Tibial artery (tissue), 4 donors: Measurements from ENCODE around the gene GALNT2.

Source experiments
- DNase-seq, 2 donors: peaks; one replicate each; pipeline ENCODE4 v3.0.0-alpha.2; 2019
- H3K27ac ChIP-seq, 2 donors: fragments of 200-600 bp; sonication (generic) in 1 of 2; 1 replicate in 1 of 2; 2 replicates in 1 of 2; pipeline ENCODE4 v1.5.1; 2018 to 2019; ENCODE audit warnings: mild to moderate bottlenecking in 1 of 2
- H3K27me3 ChIP-seq, 2 donors: fragments of 200-600 bp; sonication (generic) in 1 of 2; one replicate each; pipeline versions ENCODE4 v1.5.1 to v1.6.0; 2016 to 2019
- H3K36me3 ChIP-seq, 3 donors: fragments of 200-600 bp; sonication (generic) in 2 of 3; one replicate each; pipeline ENCODE4 v1.5.1; 2016 to 2019; ENCODE audit warnings: mild to moderate bottlenecking in 2 of 3
- H3K4me1 ChIP-seq, 4 donors: fragments of 200-600 bp; sonication (generic) in 2 of 4; 1 replicate in 3 of 4; 2 replicates in 1 of 4; pipeline ENCODE4 v1.5.1; 2016 to 2019
- H3K4me3 ChIP-seq, 2 donors: fragments of 200-600 bp; sonication (generic) in 1 of 2; 1 replicate in 1 of 2; 2 replicates in 1 of 2; pipeline ENCODE4 v1.5.1; 2018 to 2019; ENCODE audit warnings: mild to moderate bottlenecking in 2 of 2
- H3K9me3 ChIP-seq, 3 donors: fragments of 200-600 bp; sonication (generic) in 1 of 3; one replicate each; pipeline ENCODE4 v1.5.1; 2016 to 2019
- intact Hi-C: fragments of 100-400 bp; cut with DNase I; formaldehyde crosslinking; loops from one replicate; pipeline ENCODE4 v1.15.0; 2023; ENCODE audit warnings: low total_unique reads
- TF ChIP-seq, protein P1 (sequence below), 2 experiments: fragments of 200-600 bp in 1 of 2; fragments of 450-650 bp in 1 of 2; IDR thresholded peaks; one replicate each; pipeline ENCODE4 v1.5.1; 2017 to 2019; ENCODE audit warnings: antibody characterized with exemption in 2 of 2, mild to moderate bottlenecking in 1 of 2, moderate library complexity in 1 of 2

GALNT2 gene

DNA sequence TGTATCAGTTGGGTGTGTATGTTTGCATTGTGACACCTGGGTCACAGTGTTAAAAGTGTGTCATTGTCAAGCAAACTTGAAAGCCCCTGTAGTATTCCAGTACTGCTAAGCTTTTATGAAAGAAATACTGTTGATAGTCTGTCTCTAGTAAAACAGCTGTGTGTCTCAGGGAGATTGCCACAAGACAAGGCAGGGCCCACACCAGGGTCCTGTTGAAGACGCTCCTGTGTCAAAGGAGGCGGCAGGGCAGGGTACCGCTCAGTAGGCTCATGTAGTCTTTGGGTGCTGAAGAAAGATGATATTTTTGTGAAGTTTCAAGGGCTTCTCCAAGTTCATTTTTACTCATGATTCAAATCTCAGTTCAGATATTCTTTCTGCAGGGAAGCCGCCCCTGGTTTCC lies 132.5 kb downstream of the GALNT2 start:
- no peak for DNase-seq
- Histone ChIP-seq H3K4me1 (peaks cover 0 to 4% (median under 1%) of the 10 kb centered on the region in 4 donors), H3K4me3 (no peak overlapping the region), H3K27ac (no peak overlapping the region), H3K9me3 (no peaks in the 10 kb centered on the region), H3K27me3 (no peaks in the 10 kb centered on the region), H3K36me3 (peaks cover 0 to 23% (median 9%) of the 10 kb centered on the region in 3 donors)
- intact Hi-C loops: no loop called here
- TF ChIP-seq, protein P1, sequence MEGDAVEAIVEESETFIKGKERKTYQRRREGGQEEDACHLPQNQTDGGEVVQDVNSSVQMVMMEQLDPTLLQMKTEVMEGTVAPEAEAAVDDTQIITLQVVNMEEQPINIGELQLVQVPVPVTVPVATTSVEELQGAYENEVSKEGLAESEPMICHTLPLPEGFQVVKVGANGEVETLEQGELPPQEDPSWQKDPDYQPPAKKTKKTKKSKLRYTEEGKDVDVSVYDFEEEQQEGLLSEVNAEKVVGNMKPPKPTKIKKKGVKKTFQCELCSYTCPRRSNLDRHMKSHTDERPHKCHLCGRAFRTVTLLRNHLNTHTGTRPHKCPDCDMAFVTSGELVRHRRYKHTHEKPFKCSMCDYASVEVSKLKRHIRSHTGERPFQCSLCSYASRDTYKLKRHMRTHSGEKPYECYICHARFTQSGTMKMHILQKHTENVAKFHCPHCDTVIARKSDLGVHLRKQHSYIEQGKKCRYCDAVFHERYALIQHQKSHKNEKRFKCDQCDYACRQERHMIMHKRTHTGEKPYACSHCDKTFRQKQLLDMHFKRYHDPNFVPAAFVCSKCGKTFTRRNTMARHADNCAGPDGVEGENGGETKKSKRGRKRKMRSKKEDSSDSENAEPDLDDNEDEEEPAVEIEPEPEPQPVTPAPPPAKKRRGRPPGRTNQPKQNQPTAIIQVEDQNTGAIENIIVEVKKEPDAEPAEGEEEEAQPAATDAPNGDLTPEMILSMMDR (IDR thresholded peaks at IDR 0.05): no peak

- Histone ChIP-seq H3K27ac (no peak overlapping the region), H3K36me3 (peaks cover 0 to 27% (median 12%) of the 10 kb centered on the region in 3 donors), H3K4me3 (no peak overlapping the region), H3K4me1 (peaks cover 0 to 10% (median 4%) of the 10 kb centered on the region in 4 donors), H3K27me3 (no peaks in the 10 kb centered on the region), H3K9me3 (no peaks in the 10 kb centered on the region)
- TF ChIP-seq, protein P1 (IDR thresholded peaks at IDR 0.05): no peak
- intact Hi-C loops: loop anchor here (10.0 kb wide), 1 partner anchor 105 kb away; no protein-coding TSS in a partner anchor
- no peak for DNase-seq
Observed at GRCh38 chr1:230200276-230200675, 133.2 kb downstream of the GALNT2 start.

DNA sequence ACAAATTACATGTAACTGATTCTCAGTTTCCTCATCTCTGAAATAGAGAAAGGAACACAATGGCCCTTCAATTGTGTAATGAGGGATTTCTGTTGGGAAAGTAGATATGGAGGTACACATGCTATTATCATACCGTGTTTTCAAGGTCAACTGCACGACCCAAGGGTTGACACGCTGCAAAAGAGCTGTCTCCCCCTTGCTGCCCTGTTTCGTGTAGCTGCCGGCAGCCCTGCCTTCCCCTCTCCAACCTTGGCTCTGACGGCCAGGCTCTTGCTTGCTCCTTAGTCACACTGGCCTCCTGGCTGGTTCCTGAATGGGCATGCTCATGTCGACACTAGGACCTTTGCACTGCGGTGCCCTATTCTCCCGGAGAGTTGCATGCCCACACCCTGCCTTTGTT lies 134.4 kb downstream of the GALNT2 start:
- no peak for DNase-seq
- intact Hi-C loops: loop anchor here (10.0 kb wide), 1 partner anchor 103 kb away; no protein-coding TSS in a partner anchor
- peaks cover 0 to 27% (median 12%) of the 10 kb centered on the region in 3 donors for H3K36me3 ChIP-seq

GRCh38 chr1:230204842-230205241 lies 137.8 kb downstream of the GALNT2 start:
- H3K4me3 ChIP-seq: no peak overlapping the region
- no peaks in the 10 kb centered on the region for H3K27me3 ChIP-seq
- peaks cover 0 to 50% (median 29%) of the 10 kb centered on the region in 4 donors for H3K4me1 ChIP-seq
- no peak for DNase-seq
- H3K27ac ChIP-seq: peak overlapping the region in 1 of 2 donors; percentile 51
- TF ChIP-seq, protein P1 (IDR thresholded peaks at IDR 0.05): no peak
- intact Hi-C loops: loop anchor here (10.0 kb wide), 1 partner anchor 100 kb away; no protein-coding TSS in a partner anchor
- H3K36me3 ChIP-seq: peaks cover 0 to 19% (median 12%) of the 10 kb centered on the region in 3 donors
- H3K9me3 ChIP-seq: no peaks in the 10 kb centered on the region

More for the DNA sequence above, 134.4 kb downstream of the GALNT2 start:
- H3K27me3 ChIP-seq: no peaks in the 10 kb centered on the region
- no peaks in the 10 kb centered on the region for H3K9me3 ChIP-seq
- TF ChIP-seq, protein P1 (IDR thresholded peaks at IDR 0.05): no peak
- no peak overlapping the region for H3K4me3 ChIP-seq
- peaks cover 0 to 20% (median 9%) of the 10 kb centered on the region in 4 donors for H3K4me1 ChIP-seq
- no peak overlapping the region for H3K27ac ChIP-seq

DNA sequence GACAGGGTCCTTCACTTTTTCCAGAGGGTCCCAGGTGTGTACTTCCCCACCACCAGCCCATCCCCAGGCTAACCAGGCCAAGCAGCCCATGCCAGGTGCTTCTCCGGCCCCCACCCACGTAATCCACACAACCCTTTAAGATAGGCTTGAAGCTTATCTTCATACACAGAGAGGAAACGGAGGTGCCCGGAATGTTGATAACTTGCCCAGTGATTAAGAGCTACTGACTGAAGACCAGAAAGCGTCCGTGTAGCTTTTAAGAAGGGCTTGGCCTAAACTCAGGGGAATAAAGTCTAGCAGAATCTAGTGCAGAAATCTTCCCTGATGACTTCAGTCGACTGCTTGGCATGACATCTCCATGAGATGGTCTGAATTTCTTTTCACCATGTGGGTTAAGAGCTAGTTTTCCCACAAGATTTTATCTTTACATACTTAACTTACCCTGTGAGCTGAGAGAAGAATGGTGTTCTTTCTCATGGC lies 138.7 kb downstream of the GALNT2 start:
- Histone ChIP-seq H3K9me3 (no peaks in the 10 kb centered on the region), H3K36me3 (peaks cover 0 to 19% (median 12%) of the 10 kb centered on the region in 3 donors), H3K27ac (peak overlapping the region; percentile 16 to 51), H3K4me3 (no peak overlapping the region), H3K27me3 (no peaks in the 10 kb centered on the region), H3K4me1 (peaks cover 0 to 59% (median 33%) of the 10 kb centered on the region in 4 donors)
- DNase-seq: no peak
- TF ChIP-seq, protein P1 (IDR thresholded peaks at IDR 0.05): no peak
- intact Hi-C loops: loop anchor here (10.0 kb wide), 1 partner anchor 99 kb away; no protein-coding TSS in a partner anchor
